Subcutaneous adipose tissue (tissue), 4 donors: ENCODE data around the gene TCFL5. TPM values are rescaled to one million over a fixed set of nuclear protein-coding genes. Genes with fewer than 3 reads are reported as not detected.

Source experiments
- total RNA-seq, 4 donors: library from RNA; depleted of rRNA; stranded (reverse); fragments of >200 nt; gene quantifications; one replicate each; pipeline ENCODE4 v1.1.0, GENCODE V29; 2016
- TF ChIP-seq, protein P1 (sequence below): fragments of 450-650 bp; IDR thresholded peaks from one replicate; pipeline ENCODE4 v1.5.1; 2016; ENCODE audit warnings: low read depth, mild to moderate bottlenecking, control low read depth, antibody characterized with exemption, moderate library complexity

TCFL5 gene
- total RNA-seq, 4 donors from 2014 or later = 7.6 to 13.8 (median 10.8) TPM

DNA sequence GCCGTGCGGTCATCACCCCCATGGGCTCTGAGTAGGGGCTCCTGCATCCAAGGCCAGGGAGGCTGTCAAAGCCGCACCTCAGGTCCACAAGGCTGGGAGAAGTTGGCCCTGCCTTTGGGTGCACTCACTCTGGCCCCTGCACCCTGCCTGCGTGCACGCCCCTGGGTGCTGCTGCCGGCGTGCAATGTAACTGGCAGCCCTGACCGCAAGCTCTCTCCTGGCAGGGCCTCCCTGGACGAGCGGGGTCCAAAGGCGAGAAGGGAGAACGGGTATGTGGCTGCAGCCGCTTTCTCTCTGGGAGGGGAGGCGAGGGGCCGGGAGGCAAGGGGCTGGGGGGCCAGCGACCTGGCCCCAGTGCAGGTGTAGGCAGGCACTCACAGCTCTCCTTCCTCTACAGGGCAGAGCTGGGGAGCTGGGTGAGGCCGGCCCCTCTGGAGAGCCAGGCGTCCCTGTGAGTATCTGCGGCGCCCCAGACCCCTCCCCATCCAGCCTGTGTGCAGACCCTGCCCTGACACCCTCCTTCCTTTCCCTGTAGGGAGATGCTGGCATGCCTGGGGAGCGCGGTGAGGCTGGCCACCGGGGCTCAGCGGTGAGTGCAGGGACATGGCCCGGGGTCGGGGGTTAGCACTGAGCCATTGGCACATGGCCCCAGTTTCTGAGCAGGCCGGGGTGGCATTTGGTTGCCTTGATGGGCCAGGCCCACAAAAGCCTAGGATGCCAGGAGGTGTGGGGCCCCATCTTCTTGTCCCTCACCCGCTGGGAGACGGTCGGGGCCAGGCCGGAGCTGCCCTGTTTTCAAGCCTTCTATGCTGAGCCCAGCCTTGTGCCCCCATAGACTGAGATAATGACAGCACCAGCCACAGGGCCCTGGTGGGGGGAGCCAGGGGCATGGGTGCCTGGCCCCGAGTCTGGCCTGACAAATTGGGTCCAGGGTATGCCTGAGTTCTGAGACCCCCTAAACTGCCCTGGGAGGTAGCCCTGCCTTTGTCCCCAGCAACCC lies 32.1 kb downstream of the TCFL5 start:
- TF ChIP-seq, protein P1, sequence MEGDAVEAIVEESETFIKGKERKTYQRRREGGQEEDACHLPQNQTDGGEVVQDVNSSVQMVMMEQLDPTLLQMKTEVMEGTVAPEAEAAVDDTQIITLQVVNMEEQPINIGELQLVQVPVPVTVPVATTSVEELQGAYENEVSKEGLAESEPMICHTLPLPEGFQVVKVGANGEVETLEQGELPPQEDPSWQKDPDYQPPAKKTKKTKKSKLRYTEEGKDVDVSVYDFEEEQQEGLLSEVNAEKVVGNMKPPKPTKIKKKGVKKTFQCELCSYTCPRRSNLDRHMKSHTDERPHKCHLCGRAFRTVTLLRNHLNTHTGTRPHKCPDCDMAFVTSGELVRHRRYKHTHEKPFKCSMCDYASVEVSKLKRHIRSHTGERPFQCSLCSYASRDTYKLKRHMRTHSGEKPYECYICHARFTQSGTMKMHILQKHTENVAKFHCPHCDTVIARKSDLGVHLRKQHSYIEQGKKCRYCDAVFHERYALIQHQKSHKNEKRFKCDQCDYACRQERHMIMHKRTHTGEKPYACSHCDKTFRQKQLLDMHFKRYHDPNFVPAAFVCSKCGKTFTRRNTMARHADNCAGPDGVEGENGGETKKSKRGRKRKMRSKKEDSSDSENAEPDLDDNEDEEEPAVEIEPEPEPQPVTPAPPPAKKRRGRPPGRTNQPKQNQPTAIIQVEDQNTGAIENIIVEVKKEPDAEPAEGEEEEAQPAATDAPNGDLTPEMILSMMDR = no peak

DNA sequence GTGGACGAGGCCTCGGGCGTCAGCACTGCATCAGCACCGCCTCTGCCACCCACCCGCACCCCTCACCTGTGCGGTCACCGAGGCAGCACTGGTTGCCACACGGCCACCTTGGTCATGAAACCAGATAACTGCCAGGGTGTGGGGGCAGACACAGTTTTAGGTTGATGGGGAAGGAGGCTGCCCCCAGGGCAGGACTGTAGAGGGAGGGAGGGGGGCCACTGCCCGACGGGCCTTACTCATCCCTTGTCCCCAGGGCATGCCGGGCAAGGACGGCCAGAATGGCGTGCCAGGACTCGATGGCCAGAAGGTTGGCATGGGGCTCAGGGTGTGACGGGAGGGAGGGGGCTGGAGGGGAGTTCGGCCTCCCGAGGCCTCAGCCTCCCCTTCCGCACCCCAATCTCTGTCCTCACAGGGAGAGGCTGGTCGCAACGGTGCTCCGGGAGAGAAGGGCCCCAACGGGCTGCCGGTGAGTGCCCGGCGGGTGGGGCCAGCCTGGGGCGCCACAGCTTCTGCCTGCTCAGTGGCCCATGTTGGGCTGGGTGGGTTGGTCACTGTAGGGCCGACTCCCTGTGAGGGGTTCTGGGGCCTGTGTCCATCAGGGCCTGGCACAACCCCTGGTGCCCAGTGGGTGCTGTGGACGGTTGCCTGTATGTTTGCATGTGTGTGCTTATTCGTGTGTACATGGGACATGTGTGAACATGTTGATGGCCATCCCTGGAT lies 33.0 kb downstream of the TCFL5 start:
- TF ChIP-seq, protein P1 = no peak

DNA sequence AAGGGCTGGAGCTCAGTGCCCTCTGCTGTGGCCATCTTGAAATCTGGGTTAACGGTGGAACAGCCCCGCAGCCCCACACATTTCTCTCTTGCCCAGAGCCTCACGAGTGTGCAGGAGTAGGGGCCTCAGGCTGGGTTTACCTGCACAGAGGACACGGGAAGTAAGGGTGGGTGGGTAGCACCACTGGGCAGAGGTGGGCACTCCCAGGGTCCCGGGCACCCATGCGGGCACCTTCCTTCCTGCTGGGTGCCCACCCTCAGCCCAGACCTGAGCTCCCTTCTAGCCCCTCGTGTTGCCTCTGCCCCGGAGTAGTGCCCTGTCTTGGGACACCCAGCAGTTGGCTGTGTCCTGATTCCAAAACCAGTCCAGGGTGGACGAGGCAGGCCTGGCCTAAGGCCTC lies 33.6 kb downstream of the TCFL5 start:
- TF ChIP-seq, protein P1 = no peak

DNA sequence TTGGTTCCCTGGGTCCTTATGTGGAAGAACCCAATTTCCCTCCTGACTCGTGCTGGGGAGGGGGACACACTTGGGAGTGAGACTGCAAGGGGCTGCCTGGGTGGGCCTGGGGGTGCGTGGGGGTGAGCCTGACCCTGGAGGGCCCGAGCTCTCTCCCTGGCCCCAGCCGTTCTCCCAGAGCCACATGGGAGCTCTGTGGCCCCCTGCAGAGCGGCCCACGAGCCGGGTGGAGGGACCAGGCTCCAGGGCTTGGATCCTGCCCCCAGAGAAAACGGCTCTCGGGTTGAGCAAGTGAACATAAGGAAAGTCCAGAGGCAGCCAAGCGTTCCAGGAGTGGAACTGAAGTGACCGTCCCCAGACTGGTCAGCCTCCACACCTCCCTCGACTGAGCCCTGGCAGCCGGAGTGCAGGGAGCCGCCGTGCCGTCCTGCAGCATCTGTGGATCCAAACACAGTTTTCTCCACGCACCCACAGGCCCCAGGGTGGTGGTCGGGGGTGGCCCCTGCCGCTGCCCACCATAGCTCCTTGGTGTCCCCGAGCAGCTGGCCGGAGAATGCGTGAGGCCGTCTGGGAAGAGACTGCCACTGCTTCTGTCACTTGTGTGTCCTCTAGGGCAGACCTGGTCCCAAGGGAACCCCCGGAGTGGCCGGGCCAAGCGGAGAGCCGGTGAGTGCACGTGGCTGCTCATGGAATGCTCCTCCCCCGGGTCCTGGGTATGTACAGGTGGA lies 34.1 kb downstream of the TCFL5 start:
- TF ChIP-seq, protein P1 = no peak

DNA sequence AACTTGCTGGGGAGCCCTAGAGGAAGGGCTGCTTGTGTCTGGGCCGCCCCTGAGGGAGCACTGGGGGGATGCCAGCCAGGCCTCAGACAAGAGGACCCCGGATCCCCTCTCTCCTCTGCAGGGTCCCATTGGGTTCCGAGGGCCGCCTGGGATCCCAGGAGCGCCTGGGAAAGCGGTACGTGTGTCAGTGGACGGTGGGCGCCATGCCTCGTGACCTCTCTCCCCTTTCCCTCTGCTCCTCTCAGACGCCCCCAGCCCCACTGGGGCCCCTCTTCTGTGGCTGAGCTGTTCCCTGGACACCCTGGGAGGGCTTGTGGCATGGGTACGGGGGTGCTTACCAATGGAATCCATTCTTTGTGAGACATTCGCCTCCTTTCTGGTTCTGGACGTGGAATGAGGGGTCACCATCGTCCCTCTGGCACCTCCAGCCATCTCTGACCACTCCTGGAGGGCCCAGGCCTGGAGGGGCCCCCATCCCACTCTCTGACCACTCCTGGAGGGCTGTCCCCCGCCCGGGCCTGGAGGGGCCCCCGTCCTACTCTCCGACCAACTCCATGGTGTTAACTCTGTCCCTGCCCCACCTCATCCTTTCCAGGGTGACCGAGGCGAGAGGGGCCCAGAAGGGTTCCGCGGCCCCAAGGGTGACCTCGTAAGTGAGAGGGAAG lies 34.8 kb downstream of the TCFL5 start:
- TF ChIP-seq, protein P1 = no peak

DNA sequence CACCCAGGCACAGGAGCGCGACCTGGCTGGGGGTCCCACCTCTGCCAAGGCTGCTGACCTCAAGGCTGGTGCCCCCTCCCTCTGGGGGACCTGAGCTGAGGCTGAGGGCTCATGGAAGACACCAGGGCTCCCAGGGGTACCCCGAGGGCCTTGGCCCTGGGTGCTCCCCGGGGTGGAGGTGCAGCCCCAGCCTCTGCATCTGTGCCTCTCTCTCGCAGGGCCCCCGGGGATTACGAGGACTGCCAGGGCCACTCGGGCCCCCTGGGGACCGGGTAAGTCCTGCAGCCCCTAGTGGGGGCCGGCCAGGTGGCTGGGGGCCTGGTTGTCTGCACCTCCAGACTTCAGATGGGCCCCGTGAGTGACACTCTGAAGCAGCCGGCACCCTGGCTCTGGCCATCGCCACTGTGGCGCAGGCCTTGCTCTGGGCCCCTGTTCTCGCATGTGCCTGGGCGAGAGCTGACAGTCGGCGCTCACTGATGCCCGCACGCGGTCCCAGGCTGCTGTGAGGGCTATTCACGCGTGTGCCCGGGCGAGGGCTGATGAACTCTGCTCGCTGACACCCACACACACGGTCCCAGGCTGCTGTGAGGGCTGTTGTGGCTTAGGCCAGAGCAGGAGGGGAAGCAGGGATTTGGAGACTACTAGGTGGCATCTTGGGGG lies 35.5 kb downstream of the TCFL5 start:
- TF ChIP-seq, protein P1 = no peak
